ENCODE results near the gene UXT. TPM values are rescaled to one million over a fixed set of nuclear protein-coding genes. Genes with fewer than 3 reads are reported as not detected.

The UXT gene
- total RNA-seq, 1 experiment from 2014 or later, result 68.6 TPM

DNA sequence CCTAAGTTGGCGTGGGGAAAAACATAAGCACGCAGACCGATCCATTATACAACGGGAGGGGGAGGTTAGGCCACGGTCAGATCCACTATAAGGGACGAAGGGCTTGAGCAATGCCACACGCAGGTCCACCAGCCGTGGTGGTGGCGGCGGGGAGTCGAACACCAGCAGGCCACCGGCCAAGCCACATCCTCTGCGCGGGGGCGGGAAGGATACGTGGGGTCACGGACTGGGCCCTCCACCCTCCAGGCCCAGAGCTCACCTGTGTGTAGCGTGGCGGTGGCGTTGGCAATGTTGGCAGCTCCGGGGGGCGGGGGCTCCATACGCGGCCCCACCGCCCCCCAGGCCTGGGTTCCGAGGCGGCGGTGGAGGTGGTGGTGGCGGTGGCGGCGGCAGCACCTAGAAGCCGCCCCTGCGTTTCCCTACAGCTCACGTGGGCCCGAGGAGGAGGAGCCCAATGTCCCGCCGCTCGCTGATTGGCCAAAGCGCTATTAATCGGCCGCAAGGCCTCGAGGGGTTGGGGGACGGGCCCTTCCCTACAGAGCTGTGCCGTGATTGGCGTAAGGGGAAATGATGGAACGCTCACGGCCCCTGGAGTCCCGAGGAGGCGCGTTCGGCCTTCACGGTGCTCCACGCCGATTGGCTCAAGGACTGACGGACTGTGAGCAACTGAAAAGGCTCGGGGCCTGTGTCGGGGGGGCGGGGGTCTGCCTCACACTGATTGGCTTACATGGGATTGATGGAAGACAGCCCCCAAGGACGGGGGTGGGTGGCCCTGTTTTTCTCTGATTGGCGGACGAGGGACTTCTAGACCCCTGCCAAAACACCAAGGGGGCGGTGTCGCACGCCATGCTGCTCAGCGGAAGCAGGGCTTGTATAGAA lies 8.6 kb downstream of the UXT start, which contains the start of gene ELK1:
TSS of gene ELK1 (minus strand) at position 400 of the 879 bp plus-strand sequence. CDS start 9,122 bp downstream, outside the sequence.
- ChIA-PET POLR2A (interaction anchor here (0.6 to 0.7 kb wide), 3 partner anchors 26 to 1352 kb away, joined by 4 read pairs; partner anchors contain the start of gene RBM10), CTCF (interaction anchor here (0.7 to 1.1 kb wide), 4 partner anchors 82 to 376 kb away, joined by 3 to 6 read pairs (median 4); no protein-coding TSS in a partner anchor)
- H3K36me3 Mint-ChIP-seq, result peaks cover 17% of the 10 kb centered on the region
- peak within 1 kb of the TSS; percentile 97 for H3K27ac Mint-ChIP-seq
- ATAC-seq, result peak; percentile 98
- TF ChIP-seq ELF4 (CRISPR knock-in tag; IDR thresholded peaks at IDR 0.05; ENCODE audit: low read depth), result no peak
- TF ChIP-seq, protein P1, sequence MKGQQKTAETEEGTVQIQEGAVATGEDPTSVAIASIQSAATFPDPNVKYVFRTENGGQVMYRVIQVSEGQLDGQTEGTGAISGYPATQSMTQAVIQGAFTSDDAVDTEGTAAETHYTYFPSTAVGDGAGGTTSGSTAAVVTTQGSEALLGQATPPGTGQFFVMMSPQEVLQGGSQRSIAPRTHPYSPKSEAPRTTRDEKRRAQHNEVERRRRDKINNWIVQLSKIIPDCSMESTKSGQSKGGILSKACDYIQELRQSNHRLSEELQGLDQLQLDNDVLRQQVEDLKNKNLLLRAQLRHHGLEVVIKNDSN (CRISPR knock-in tag; IDR thresholded peaks at IDR 0.05), result peak; percentile 83
- peak; percentile 75 for TF ChIP-seq NFYB (CRISPR knock-in tag; conservative IDR thresholded peaks at IDR 0.05; ENCODE audit: low read depth)
- 0 out of 2 replicates have a peak, but pooled peaks have one; percentile 8 for TF ChIP-seq FOXP1 (CRISPR knock-in tag; IDR thresholded peaks at IDR 0.05; ENCODE audit: borderline replicate concordance)
- TF ChIP-seq, protein P2, sequence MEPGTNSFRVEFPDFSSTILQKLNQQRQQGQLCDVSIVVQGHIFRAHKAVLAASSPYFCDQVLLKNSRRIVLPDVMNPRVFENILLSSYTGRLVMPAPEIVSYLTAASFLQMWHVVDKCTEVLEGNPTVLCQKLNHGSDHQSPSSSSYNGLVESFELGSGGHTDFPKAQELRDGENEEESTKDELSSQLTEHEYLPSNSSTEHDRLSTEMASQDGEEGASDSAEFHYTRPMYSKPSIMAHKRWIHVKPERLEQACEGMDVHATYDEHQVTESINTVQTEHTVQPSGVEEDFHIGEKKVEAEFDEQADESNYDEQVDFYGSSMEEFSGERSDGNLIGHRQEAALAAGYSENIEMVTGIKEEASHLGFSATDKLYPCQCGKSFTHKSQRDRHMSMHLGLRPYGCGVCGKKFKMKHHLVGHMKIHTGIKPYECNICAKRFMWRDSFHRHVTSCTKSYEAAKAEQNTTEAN (CRISPR knock-in tag; IDR thresholded peaks at IDR 0.05), result no peak
- TF ChIP-seq, protein P3, sequence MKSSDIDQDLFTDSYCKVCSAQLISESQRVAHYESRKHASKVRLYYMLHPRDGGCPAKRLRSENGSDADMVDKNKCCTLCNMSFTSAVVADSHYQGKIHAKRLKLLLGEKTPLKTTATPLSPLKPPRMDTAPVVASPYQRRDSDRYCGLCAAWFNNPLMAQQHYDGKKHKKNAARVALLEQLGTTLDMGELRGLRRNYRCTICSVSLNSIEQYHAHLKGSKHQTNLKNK (CRISPR knock-in tag; IDR thresholded peaks at IDR 0.05), result no peak
- TF ChIP-seq, protein P4, sequence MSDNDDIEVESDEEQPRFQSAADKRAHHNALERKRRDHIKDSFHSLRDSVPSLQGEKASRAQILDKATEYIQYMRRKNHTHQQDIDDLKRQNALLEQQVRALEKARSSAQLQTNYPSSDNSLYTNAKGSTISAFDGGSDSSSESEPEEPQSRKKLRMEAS (CRISPR knock-in tag; IDR thresholded peaks at IDR 0.05), result peak; percentile 56; the same call in 1 of the 2 replicates
- TF ChIP-seq, protein P5, sequence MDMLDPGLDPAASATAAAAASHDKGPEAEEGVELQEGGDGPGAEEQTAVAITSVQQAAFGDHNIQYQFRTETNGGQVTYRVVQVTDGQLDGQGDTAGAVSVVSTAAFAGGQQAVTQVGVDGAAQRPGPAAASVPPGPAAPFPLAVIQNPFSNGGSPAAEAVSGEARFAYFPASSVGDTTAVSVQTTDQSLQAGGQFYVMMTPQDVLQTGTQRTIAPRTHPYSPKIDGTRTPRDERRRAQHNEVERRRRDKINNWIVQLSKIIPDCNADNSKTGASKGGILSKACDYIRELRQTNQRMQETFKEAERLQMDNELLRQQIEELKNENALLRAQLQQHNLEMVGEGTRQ (CRISPR knock-in tag; IDR thresholded peaks at IDR 0.05), result peak; percentile 87
- TF ChIP-seq, protein P6, sequence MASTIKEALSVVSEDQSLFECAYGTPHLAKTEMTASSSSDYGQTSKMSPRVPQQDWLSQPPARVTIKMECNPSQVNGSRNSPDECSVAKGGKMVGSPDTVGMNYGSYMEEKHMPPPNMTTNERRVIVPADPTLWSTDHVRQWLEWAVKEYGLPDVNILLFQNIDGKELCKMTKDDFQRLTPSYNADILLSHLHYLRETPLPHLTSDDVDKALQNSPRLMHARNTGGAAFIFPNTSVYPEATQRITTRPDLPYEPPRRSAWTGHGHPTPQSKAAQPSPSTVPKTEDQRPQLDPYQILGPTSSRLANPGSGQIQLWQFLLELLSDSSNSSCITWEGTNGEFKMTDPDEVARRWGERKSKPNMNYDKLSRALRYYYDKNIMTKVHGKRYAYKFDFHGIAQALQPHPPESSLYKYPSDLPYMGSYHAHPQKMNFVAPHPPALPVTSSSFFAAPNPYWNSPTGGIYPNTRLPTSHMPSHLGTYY (CRISPR knock-in tag; IDR thresholded peaks at IDR 0.05), result no peak
- TF ChIP-seq, protein P7, sequence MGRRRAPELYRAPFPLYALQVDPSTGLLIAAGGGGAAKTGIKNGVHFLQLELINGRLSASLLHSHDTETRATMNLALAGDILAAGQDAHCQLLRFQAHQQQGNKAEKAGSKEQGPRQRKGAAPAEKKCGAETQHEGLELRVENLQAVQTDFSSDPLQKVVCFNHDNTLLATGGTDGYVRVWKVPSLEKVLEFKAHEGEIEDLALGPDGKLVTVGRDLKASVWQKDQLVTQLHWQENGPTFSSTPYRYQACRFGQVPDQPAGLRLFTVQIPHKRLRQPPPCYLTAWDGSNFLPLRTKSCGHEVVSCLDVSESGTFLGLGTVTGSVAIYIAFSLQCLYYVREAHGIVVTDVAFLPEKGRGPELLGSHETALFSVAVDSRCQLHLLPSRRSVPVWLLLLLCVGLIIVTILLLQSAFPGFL (CRISPR knock-in tag; IDR thresholded peaks at IDR 0.05; ENCODE audit: borderline replicate concordance), result no peak
- peak; percentile 49 for TF ChIP-seq SP1 (CRISPR knock-in tag; conservative IDR thresholded peaks at IDR 0.05)
- TF ChIP-seq CREB1 (CRISPR knock-in tag; IDR thresholded peaks at IDR 0.05), result no peak
- TF ChIP-seq ZNF263 (CRISPR knock-in tag; IDR thresholded peaks at IDR 0.05; ENCODE audit: low read depth), result no peak
- TF ChIP-seq NFATC4 (CRISPR knock-in tag; IDR thresholded peaks at IDR 0.05), result no peak
- DNase-seq (ENCODE audit: low spot score), result peak; percentile 92
- no peaks in the 10 kb centered on the region for H3K9me3 Mint-ChIP-seq
- peak within 1 kb of the TSS; percentile 85 for H3K4me3 Mint-ChIP-seq
- H3K27me3 Mint-ChIP-seq (ENCODE audit: low read depth), result no peaks in the 10 kb centered on the region
- peaks cover 21% of the 10 kb centered on the region for H3K4me1 Mint-ChIP-seq

DNA sequence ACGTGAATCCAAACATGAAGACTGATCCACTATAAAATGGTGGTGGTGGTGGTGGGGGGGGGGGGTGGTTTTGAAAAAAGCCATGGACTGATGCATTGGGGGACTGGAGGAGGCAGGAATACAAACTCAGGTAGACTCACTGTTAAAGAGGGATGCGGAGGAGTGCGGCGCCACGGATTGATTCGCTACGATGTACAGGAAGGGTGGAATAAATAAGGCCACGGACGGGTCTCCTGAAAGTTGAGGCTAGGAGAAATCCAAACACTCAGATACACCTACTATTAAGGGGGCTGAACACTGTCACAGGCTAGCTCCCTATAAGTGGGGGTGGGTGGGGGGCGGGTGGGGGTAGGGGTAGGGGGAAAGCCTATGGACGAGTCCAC lies 9.2 kb downstream of the UXT start:
- H3K36me3 Mint-ChIP-seq, result peaks cover 17% of the 10 kb centered on the region
- H3K4me3 Mint-ChIP-seq, result peak overlapping the region; percentile 80
- no peak for DNase-seq (ENCODE audit: low spot score)
- TF ChIP-seq, protein P8, sequence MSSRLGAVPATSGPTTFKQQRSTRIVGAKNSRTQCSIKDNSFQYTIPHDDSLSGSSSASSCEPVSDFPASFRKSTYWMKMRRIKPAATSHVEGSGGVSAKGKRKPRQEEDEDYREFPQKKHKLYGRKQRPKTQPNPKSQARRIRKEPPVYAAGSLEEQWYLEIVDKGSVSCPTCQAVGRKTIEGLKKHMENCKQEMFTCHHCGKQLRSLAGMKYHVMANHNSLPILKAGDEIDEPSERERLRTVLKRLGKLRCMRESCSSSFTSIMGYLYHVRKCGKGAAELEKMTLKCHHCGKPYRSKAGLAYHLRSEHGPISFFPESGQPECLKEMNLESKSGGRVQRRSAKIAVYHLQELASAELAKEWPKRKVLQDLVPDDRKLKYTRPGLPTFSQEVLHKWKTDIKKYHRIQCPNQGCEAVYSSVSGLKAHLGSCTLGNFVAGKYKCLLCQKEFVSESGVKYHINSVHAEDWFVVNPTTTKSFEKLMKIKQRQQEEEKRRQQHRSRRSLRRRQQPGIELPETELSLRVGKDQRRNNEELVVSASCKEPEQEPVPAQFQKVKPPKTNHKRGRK (CRISPR knock-in tag; IDR thresholded peaks at IDR 0.05; ENCODE audit: borderline replicate concordance), result no peak
- TF ChIP-seq SMAD3 (CRISPR knock-in tag; IDR thresholded peaks at IDR 0.05; ENCODE audit: borderline replicate concordance) (no peak), NFYB (CRISPR knock-in tag; conservative IDR thresholded peaks at IDR 0.05; ENCODE audit: low read depth) (no peak)
- ATAC-seq, result no peak
- H3K27ac Mint-ChIP-seq, result no peak overlapping the region
- H3K27me3 Mint-ChIP-seq (ENCODE audit: low read depth), result no peaks in the 10 kb centered on the region
- POLR2A ChIA-PET, result interaction anchor here (0.6 kb wide), 1 partner anchor 505 kb away, joined by 4 read pairs; the partner anchor contains the start of gene RBM10
- CTCF ChIA-PET, result no interaction called here
- peaks cover 23% of the 10 kb centered on the region for H3K4me1 Mint-ChIP-seq
- no peaks in the 10 kb centered on the region for H3K9me3 Mint-ChIP-seq

Data from WTC11 (cell line).